ENCODE measurements around the gene GLP2R.
"Not testable (repeated sequence)": the region's sequence is repeated elsewhere in the genome, so short reads cannot be mapped to it uniquely, and the experiment has no call there.

The GLP2R gene

DNA sequence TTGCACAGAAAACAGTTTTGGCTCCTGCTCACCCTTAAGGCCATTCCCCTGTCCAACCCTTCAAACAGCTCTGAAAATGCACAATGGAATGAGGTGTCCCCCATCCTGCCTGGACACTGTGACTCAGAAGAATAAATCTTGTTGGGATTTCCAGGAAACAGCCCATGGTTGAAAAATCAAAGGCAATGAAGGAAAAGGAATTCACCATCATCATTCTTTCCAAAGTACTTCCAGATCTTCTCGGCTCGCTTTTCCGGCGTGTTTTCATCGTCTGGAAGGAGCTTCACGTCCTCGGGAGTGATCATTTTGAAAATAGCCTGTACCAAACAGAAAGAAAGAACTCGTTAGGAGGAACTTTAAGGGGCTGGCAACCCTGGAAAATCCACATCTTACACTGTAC lies 75.1 kb downstream of the GLP2R start:
- no peak for DNase-seq

DNA sequence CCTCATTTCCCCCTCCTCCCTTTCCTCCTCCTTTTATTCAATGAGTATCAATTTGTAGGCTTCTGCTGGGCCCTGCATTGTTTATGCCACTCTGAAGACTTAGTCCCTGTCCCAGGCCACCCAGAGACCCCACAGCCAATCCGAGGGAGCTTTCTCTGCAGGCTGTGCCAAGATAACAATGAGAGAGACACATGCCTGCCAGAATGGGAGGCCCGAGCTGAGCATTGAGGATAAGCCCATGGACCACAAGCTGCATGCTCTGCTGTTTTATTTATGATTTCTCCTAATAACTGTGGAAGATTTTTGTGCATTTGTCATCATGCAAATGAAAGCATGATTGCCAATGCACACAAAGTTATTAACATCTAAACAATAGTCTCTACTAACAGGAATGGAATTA lies 76.4 kb downstream of the GLP2R start:
- DNase-seq = no peak

DNA sequence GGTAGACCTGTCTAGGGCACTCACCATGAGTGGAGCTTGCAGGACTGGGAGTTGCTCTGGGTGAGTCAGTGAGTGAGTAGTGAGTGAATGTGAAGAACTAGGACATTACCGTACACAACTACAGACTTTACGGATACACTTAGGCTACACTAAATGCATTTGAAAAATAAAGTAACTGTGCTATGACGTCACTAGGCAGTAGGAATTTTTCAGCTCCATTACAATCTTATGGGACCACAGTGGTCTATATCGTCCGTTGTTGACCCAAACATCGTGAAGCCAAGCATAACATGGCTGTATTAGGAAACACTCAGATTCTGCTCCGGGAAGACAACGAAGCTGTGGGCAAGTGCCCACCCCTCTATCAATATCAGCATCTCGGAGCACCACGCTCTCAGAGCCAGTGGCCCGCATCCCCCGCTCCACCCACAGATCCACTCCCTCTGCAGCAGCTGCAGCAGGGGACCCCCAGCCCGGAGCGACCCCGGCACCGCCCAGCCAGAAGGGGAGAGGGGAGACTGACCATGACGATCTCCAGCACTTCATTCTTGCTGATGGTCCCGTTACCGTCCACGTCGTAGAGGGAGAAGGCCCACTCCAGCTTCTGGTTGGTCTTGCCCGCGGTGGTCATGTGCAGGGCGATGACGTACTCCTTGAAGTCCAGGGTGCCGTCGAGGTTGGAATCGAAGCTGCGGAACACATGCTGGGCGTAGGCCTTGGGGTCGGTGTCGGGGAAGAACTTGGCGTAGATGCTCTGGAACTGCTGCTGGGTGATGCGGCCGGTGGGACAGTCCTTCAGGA lies 78.8 kb downstream of the GLP2R start:
- DNase-seq = no peak

DNA sequence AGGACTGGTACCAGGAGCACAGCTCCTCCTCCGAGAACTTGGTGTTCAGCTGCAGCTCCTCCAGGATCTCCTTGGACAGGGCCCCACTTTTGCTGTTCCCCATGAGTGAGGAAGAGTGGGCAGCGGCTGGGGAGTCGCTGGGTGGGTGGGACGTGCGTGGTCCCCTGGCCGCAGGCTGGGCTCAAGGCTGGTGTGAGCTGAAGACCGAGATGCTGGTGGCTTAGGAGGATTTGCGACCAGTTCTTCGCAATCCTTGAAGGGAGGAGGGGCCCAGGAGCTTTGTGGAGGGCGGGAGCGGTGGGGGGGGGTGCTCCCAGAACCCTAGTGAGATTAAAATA lies 79.3 kb downstream of the GLP2R start, which contains the start of gene RCVRN:
Gene RCVRN, minus strand, starts transcription at position 194 of the 338 bp plus-strand sequence. Its CDS starts 91 bp downstream, at position 103.
- DNase-seq = no peak

DNA sequence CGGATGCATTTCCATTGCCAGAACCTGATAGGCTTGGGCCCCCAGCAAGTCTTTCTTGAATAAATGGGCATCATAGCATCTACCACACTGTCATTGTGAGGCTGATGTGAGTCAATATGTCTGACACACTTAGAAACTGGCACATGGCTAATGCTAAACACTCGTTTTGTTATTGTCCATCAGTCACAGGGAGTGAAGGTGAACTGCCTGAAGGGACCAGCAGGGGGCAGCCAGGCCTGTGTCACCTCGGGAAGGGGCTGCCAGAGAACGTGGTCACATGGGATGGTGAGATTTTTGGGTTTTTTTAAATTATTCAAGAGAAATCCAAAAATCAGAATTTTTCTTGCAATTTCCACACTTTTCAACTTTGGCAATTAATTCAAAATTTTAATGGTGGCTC lies 80.2 kb downstream of the GLP2R start:
- DNase-seq = no peak

- DNase-seq = no peak
Observed at GRCh38 chr17:9906616-9907015, 80.9 kb downstream of the GLP2R start.

DNA sequence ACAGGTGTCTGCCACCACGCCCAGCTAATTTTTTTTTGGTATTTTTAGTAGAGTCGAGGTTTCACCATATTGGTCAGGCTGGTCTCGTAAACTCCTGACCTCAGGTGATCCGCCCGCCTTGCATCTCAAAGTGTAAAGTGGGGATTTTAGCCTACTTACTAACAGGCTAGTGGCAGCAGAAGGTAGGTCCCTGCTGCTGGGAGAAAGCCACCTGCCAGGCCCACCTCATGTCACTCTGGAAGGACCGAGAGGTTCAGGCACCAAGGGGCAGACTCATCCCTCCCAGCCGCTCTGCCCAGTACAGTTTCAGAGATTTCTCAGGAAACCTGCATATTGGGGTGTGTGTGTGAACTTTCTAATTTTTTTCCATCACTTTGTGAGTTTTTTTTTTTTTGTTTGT lies 81.4 kb downstream of the GLP2R start:
- no peak for DNase-seq

- DNase-seq = no peak
Observed at GRCh38 chr17:9907883-9908648, 82.3 kb downstream of the GLP2R start.

DNA sequence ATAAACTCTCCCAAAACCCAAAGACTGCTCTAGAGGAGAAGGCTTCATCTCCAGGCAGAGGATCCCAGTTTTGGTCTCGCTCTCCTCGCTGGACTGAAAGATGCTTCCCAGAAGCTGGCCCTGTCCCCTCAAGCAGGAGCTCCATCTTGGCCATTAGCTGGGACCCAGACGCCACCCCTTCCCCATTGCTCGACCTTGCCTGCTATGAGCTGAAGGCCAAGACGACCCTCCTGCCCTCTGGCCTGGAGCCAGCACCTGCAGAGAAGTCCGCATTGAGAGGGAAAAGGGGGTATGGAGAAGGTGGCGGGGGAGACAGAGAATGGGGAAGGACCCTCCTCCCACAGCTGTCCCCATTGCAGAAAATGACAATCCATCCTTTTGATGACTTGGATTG lies 82.9 kb downstream of the GLP2R start:
- DNase-seq = no peak

DNA sequence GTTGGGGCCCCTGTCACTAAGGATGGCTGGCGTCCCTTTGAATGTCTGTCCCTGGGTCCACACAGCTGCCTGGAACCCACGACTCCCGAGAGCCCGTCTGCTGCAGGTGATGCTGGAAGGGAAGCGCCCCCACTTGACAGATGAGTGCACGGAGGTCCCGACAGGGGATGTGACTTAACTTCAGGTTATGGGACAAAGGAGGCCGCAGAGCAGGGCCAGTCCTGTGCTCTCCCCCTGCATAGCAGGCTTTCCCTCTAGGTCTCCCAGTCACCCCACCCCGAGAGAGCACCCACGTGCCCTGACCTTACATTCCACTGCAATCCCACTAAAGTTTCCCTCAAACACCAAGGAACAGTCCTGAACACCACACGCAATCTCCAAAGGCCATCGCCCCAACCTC lies 85.4 kb downstream of the GLP2R start:
- DNase-seq = no peak

DNA sequence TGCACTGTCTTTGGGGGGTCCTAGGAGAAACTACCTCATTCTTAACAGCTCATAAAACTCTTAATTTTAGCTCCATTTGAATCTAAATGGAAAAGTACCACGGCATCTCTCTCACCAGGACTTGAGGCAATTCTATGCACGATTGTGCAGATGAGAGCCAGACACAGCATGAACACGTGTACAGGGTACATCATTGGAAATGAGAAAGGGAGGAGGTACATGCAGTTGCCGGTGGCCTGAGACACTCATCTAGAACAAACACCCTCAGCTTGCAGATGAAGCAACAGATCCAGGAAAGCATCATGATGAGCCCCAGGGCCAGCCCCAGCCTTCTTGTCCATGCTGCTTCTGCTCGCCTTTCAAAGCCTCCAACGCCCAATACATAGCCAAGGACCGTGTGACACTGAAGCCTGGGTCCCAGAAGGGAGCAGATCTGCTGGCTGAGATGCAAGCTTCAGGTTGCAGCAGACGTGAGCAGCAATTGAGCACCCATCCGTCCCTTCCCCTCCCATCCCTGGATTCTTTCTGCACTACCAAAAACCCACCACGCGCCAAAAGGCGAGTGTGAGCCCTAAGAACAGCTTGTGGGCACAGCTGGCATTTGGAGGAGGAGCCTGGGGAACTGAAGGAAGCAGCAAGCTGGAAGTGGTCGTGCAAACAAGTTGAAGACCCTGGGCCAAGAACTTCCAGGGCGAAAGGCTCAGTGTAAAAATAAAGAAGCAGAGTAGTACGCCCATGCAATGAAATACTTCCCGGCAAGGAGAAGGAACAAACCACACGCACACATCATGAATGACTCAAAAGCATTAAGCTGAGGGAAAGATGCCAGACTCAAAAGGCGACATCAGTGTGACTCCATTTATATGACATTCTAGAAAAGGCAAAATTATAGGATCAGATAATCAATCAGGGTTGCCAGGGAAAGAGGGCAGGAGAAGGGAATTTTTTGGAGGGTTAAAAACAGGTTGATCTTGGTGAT lies 86.7 kb downstream of the GLP2R start:
- no peak for DNase-seq

DNA sequence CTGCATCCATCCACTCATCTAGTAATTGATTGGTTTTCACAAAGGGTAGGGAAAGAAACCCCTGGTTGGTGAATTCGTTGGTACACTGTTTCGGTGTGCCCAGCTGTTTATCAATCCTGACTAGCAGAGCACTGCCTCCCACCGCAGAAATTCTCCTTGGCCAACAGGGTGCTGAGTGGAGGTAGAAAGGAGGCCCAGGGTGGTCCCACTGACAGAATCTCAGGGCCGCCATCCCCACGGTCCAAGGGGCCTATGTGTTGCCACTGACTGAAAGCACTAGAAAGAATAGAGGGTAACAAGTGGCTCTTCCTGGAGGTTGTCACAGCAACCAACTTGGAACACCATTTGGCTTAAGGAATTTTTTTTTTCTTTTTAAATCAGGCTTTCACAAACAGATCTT lies 87.8 kb downstream of the GLP2R start:
- no peak for DNase-seq

DNA sequence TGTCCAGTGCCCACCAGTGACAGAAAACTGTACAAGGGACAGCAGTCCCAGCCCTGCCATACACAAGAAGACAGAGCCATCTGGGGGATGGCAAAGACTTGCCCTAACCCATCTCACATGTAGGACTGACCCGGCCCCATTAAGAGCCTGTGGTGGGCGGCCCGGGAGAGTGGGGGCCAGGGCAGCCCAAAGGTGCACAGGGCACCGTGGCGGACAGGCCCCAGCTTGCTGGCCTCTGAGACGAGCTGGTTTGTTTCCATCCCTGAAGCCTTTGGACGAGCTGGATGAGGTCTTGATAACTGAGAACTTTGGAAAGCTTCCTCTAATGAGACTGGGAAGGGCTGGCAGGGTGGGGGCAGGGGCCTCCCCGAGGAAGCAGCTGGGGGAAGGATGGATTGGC lies 90.4 kb downstream of the GLP2R start:
- no peak for DNase-seq

GRCh38 chr17:9917131-9917530 lies 91.4 kb downstream of the GLP2R start:
- no peak for DNase-seq

DNA sequence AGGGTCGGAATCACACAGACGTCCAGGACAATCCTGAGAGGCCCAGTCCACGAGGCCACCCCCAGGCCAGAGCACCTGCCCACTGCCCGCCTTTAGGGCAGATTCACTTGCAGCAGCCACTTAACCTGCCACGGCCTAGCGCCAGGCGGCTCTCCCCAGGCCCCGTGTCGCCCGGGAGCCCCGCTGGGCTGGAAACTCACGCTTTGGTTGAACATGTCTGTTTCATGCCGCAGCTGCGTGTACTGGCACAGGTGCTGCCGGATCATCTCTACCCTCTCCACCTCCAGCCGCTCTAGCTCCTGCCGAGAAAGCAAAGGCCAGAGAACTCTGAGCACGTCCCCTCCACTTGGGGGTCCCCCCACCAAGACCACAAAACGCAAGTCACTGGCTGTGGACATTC lies 92.1 kb downstream of the GLP2R start:
- DNase-seq = no peak

DNA sequence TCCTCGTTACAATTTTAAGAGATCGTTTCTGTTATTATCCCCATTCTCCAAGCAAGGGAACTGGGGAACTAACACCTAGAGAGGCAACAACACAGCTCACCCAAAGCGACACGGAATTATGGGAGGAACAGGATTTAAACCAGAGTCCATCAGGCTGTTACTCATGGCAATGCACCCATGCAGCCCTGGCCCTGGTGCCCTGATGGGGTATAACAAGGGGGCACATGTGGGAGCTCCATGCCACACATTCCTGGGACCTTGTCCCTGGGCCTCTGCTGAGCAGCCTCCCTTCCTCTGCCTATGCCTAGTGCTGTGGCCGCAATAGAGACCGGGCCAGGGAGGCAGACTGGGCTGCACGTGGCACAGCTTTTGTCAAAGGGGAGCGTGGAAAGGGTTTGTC lies 92.6 kb downstream of the GLP2R start:
- no peak for DNase-seq

DNA sequence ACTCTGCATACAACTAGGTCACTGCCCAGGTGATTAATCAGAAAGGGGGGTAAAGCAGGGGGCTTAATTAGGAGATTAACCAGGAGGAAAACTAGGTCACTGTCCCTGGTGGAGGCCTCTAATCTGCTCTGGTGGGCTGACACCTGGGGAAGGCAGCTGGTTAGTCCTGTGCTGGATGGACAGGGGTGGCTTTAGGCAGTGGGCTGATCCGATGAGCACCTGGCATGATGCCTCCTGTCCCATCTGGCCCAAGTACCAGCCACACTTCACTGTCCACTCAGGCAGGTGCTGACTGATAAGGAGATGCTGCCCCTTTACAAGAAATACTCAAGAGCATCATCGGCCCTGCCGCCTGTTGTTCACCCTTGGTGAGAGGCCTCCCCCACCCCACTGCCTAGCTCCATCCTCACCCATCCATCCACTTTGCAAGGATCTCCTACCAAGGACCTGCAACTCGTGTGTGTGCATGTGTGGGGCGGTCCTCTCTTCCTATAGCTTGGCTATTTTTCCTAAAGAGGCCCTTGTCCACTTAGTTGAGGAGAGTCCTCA lies 93.2 kb downstream of the GLP2R start:
- no peak for DNase-seq

GRCh38 chr17:9921216-9921615 lies 95.5 kb downstream of the GLP2R start:
- DNase-seq = not testable (repeated sequence)

GRCh38 chr17:9922012-9922848 lies 96.5 kb downstream of the GLP2R start:
- DNase-seq = no peak

- peak; percentile 56 for DNase-seq
Observed at GRCh38 chr17:9924735-9925191, 99.0 kb downstream of the GLP2R start.

DNA sequence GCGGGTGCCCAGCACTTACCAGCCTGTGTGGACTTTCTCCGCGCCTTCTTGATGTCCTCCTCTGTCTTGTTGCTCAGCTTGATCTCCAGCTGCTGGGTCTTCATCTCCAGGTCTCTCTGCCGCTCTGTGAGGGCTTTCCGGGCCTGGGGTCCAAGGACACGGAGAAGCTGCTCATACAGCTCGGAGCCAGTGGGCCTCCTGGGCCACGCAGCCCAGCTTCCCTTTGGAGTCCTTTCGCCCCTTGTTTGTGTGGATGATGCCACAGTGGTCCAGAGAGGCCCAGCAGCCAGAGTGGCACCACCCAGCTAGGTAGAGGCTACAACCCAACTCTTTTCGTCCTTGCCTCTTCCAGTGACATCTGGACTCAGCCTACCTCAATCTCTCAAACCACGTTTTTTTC lies 99.7 kb downstream of the GLP2R start:
- no peak for DNase-seq

All from NCI-H748 treated with DMSO at 0.1 percent for 48 hours (cell line).